GM12878 (cell line): ENCODE results near the gene PRPF40B. TPM values are rescaled to one million over a fixed set of nuclear protein-coding genes. Genes with fewer than 3 reads are reported as not detected.

Experiments used
- BHLHE40 ChIP-seq, 2 experiments: fragments of 450-650 bp in 1 of 2; IDR thresholded peaks; 2 replicates each; pipeline ENCODE4 v1.6.1; 2011 to 2017; ENCODE audit warnings: low read depth in 2 of 2, borderline replicate concordance in 1 of 2, improper control_type of control experiment in 1 of 2, low read length in 1 of 2, mild to moderate bottlenecking in 1 of 2
- CBFB ChIP-seq: IDR thresholded peaks from 2 replicates; pipeline ENCODE4 v1.6.1; 2016; ENCODE audit warnings: antibody characterized with exemption, low read depth
- CHD1 ChIP-seq: IDR thresholded peaks from 2 replicates; pipeline ENCODE4 v1.6.1; 2012; ENCODE audit warnings: low read depth, low read length, improper control_type of control experiment
- FOXM1 ChIP-seq: IDR thresholded peaks from 2 replicates; pipeline ENCODE4 v1.6.1; 2012; ENCODE audit warnings: low read depth, mild to moderate bottlenecking, inconsistent platforms, low read length, moderate library complexity
- RAD21 ChIP-seq: IDR thresholded peaks from 2 replicates; pipeline ENCODE4 v1.6.1; 2011; ENCODE audit warnings: mild to moderate bottlenecking, low read depth, low read length, moderate library complexity; ENCODE audit not compliant: insufficient read depth
- SMARCA5 ChIP-seq: fragments of 450-650 bp; IDR thresholded peaks from 2 replicates; pipeline ENCODE4 v1.6.1; 2017; ENCODE audit warnings: mild to moderate bottlenecking
- YY1 ChIP-seq: IDR thresholded peaks from 2 replicates; pipeline ENCODE4 v1.6.1; 2011; ENCODE audit warnings: low read depth, mild to moderate bottlenecking, low read length
- ZNF207 ChIP-seq: fragments of 450-650 bp; IDR thresholded peaks from 2 replicates; pipeline ENCODE4 v1.6.1; 2014; ENCODE audit warnings: antibody characterized with exemption, mild to moderate bottlenecking, borderline replicate concordance
- ZNF24 ChIP-seq: fragments of 450-650 bp; IDR thresholded peaks from 2 replicates; pipeline ENCODE4 v1.6.1; 2017; ENCODE audit warnings: antibody characterized with exemption, mild to moderate bottlenecking
- ZSCAN29 ChIP-seq: fragments of 450-650 bp; IDR thresholded peaks from 2 replicates; pipeline ENCODE4 v1.6.1; 2017; ENCODE audit warnings: mild to moderate bottlenecking, moderate library complexity
- polyA plus RNA-seq, 11 experiments: library from polyadenylated mRNA; depleted of rRNA in 4 of 11; unstranded in 6 of 11; stranded (reverse) in 5 of 11; fragments of >200 nt; fragmentation: Nextera tagmentation in 4 of 11; fragmentation: Illumina TruSeq in 1 of 11; extraction: Ambion mirVana in 4 of 11; extraction: Trizol in 1 of 11; gene quantifications; 1 replicate in 1 of 11; 2 replicates in 10 of 11; pipeline versions ENCODE4 v1.2.1 to v1.2.3, GENCODE V29; 2011 to 2016; ENCODE audit warnings: inconsistent platforms in 2 of 11, missing spikeins in 2 of 11, low read depth in 1 of 11
- total RNA-seq, 4 experiments: library from RNA; depleted of rRNA in 3 of 4; stranded (reverse); fragments of >200 nt in 3 of 4; fragmentation: Illumina TruSeq in 1 of 4; extraction: Trizol in 1 of 4; gene quantifications; 2 replicates each; pipeline versions ENCODE4 v1.2.1 to v1.2.3, GENCODE V29; 2013 to 2021
- TF ChIP-seq, protein P1 (sequence below): IDR thresholded peaks from 2 replicates; pipeline ENCODE4 v1.6.1; 2011; ENCODE audit warnings: low read depth, mild to moderate bottlenecking, low read length, moderate library complexity, borderline replicate concordance; ENCODE audit errors: extremely low read depth
- TF ChIP-seq, protein P2 (sequence below): fragments of 450-650 bp; IDR thresholded peaks from 2 replicates; pipeline ENCODE4 v1.6.1; 2017; ENCODE audit warnings: low read depth, mild to moderate bottlenecking, moderate library complexity
- TF ChIP-seq, protein P3 (sequence below): fragments of 450-650 bp; IDR thresholded peaks from 2 replicates; pipeline ENCODE4 v1.6.1; 2017; ENCODE audit warnings: antibody characterized with exemption, mild to moderate bottlenecking, moderate library complexity

Gene PRPF40B
- total and polyA plus RNA-seq, 10 of the 15 experiments (the other 5 are each of a cell fraction or from before 2014, with no cell fraction given) = 0.31 to 17.9 (median 7.3) TPM

- TF ChIP-seq, protein P1, sequence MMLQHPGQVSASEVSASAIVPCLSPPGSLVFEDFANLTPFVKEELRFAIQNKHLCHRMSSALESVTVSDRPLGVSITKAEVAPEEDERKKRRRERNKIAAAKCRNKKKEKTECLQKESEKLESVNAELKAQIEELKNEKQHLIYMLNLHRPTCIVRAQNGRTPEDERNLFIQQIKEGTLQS = 0 out of 2 replicates have a peak, but pooled peaks have one; percentile 16
- TF ChIP-seq SMARCA5 (0 out of 2 replicates have a peak, but pooled peaks have one; percentile 56), BHLHE40 (IDR thresholded peaks at IDR 0.05; ENCODE audit: borderline replicate concordance in 1 of 2, low read depth in 2 of 2, low read length in 1 of 2) (0 out of 4 replicates have a peak, but pooled peaks of 1 of the 2 experiments have one; percentile 27), YY1 (peak; percentile 82), ZNF207 (peak; percentile 56; the same call in 1 of the 2 replicates), RAD21 (peak; percentile 96), ZSCAN29 (no peak), ZNF24 (no peak), CBFB (peak; percentile 59; the same call in 1 of the 2 replicates), FOXM1 (peak; percentile 59; the same call in 1 of the 2 replicates), CHD1 (no peak)
- TF ChIP-seq, protein P2, sequence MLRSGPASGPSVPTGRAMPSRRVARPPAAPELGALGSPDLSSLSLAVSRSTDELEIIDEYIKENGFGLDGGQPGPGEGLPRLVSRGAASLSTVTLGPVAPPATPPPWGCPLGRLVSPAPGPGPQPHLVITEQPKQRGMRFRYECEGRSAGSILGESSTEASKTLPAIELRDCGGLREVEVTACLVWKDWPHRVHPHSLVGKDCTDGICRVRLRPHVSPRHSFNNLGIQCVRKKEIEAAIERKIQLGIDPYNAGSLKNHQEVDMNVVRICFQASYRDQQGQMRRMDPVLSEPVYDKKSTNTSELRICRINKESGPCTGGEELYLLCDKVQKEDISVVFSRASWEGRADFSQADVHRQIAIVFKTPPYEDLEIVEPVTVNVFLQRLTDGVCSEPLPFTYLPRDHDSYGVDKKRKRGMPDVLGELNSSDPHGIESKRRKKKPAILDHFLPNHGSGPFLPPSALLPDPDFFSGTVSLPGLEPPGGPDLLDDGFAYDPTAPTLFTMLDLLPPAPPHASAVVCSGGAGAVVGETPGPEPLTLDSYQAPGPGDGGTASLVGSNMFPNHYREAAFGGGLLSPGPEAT = 0 out of 2 replicates have a peak, but pooled peaks have one; percentile 21
- TF ChIP-seq, protein P3, sequence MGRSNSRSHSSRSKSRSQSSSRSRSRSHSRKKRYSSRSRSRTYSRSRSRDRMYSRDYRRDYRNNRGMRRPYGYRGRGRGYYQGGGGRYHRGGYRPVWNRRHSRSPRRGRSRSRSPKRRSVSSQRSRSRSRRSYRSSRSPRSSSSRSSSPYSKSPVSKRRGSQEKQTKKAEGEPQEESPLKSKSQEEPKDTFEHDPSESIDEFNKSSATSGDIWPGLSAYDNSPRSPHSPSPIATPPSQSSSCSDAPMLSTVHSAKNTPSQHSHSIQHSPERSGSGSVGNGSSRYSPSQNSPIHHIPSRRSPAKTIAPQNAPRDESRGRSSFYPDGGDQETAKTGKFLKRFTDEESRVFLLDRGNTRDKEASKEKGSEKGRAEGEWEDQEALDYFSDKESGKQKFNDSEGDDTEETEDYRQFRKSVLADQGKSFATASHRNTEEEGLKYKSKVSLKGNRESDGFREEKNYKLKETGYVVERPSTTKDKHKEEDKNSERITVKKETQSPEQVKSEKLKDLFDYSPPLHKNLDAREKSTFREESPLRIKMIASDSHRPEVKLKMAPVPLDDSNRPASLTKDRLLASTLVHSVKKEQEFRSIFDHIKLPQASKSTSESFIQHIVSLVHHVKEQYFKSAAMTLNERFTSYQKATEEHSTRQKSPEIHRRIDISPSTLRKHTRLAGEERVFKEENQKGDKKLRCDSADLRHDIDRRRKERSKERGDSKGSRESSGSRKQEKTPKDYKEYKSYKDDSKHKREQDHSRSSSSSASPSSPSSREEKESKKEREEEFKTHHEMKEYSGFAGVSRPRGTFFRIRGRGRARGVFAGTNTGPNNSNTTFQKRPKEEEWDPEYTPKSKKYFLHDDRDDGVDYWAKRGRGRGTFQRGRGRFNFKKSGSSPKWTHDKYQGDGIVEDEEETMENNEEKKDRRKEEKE = no peak
Observed at GRCh38 chr12:49644620-49644994, 21.2 kb downstream of the PRPF40B start (continued).
